IPS-15b (cell line): ENCODE results near the gene EIF4G1.

Source experiments
- H3K27me3 ChIP-seq: one replicate; pipeline ENCODE4 v1.6.1; 2013; ENCODE audit warnings: low read length; ENCODE audit not compliant: control insufficient read depth, insufficient read depth
- H3K36me3 ChIP-seq: one replicate; pipeline ENCODE4 v1.6.1; 2013; ENCODE audit warnings: low read length; ENCODE audit not compliant: control insufficient read depth, insufficient read depth
- H3K4me1 ChIP-seq: one replicate; pipeline ENCODE4 v1.6.1; 2013; ENCODE audit warnings: mild to moderate bottlenecking, low read length; ENCODE audit not compliant: control insufficient read depth, insufficient read depth
- H3K4me3 ChIP-seq: one replicate; pipeline ENCODE4 v1.5.1; 2013; ENCODE audit warnings: low read depth, low read length
- H3K9ac ChIP-seq: one replicate; pipeline ENCODE4 v1.6.1; 2013; ENCODE audit warnings: low read depth, mild to moderate bottlenecking, low read length
- H3K9me3 ChIP-seq: one replicate; pipeline ENCODE4 v1.6.1; 2013; ENCODE audit warnings: mild to moderate bottlenecking, low read length; ENCODE audit not compliant: control insufficient read depth, insufficient read depth

Gene EIF4G1

GRCh38 chr3:184362668-184363546 lies 48.5 kb downstream of the EIF4G1 start:
- peaks cover 15% of the 10 kb centered on the region for H3K4me1 ChIP-seq
- H3K4me3 ChIP-seq, result peak overlapping the region; percentile 95
- H3K36me3 ChIP-seq, result peaks cover 17% of the 10 kb centered on the region
- peaks cover 31% of the 10 kb centered on the region for H3K27me3 ChIP-seq
- H3K9ac ChIP-seq, result peak overlapping the region; percentile 88
- no peaks in the 10 kb centered on the region for H3K9me3 ChIP-seq

- Histone ChIP-seq H3K27me3 (no peaks in the 10 kb centered on the region), H3K36me3 (peaks cover 20% of the 10 kb centered on the region), H3K4me3 (no peak overlapping the region)
Measured at GRCh38 chr3:184366619-184367289, 52.3 kb downstream of the EIF4G1 start.

GRCh38 chr3:184368116-184368515 lies 53.7 kb downstream of the EIF4G1 start:
- H3K9me3 ChIP-seq, result no peaks in the 10 kb centered on the region
- no peak overlapping the region for H3K4me3 ChIP-seq
- no peaks in the 10 kb centered on the region for H3K27me3 ChIP-seq
- peaks cover 20% of the 10 kb centered on the region for H3K36me3 ChIP-seq
- H3K4me1 ChIP-seq, result peaks cover 4% of the 10 kb centered on the region
- no peak overlapping the region for H3K9ac ChIP-seq

More at GRCh38 chr3:184366619-184367289, 52.3 kb downstream of the EIF4G1 start:
- H3K9me3 ChIP-seq, result no peaks in the 10 kb centered on the region
- H3K4me1 ChIP-seq, result peaks cover 2% of the 10 kb centered on the region
- H3K9ac ChIP-seq, result no peak overlapping the region

GRCh38 chr3:184368586-184369183 lies 54.3 kb downstream of the EIF4G1 start:
- no peaks in the 10 kb centered on the region for H3K9me3 ChIP-seq
- peaks cover 4% of the 10 kb centered on the region for H3K4me1 ChIP-seq
- H3K27me3 ChIP-seq, result peaks cover 4% of the 10 kb centered on the region
- no peak overlapping the region for H3K4me3 ChIP-seq
- no peak overlapping the region for H3K9ac ChIP-seq
- H3K36me3 ChIP-seq, result peaks cover 20% of the 10 kb centered on the region

GRCh38 chr3:184371570-184372018 lies 57.2 kb downstream of the EIF4G1 start:
- H3K9ac ChIP-seq, result no peak overlapping the region
- peaks cover 14% of the 10 kb centered on the region for H3K27me3 ChIP-seq
- no peak overlapping the region for H3K4me3 ChIP-seq
- peaks cover 12% of the 10 kb centered on the region for H3K36me3 ChIP-seq
- H3K4me1 ChIP-seq, result peaks cover 4% of the 10 kb centered on the region
- H3K9me3 ChIP-seq, result no peaks in the 10 kb centered on the region

GRCh38 chr3:184372296-184372821 lies 58.0 kb downstream of the EIF4G1 start:
- H3K9me3 ChIP-seq, result no peaks in the 10 kb centered on the region
- peaks cover 19% of the 10 kb centered on the region for H3K27me3 ChIP-seq
- peaks cover 8% of the 10 kb centered on the region for H3K36me3 ChIP-seq
- H3K9ac ChIP-seq, result no peak overlapping the region
- no peak overlapping the region for H3K4me3 ChIP-seq
- peaks cover 4% of the 10 kb centered on the region for H3K4me1 ChIP-seq

- peaks cover 6% of the 10 kb centered on the region for H3K4me1 ChIP-seq
- no peaks in the 10 kb centered on the region for H3K9me3 ChIP-seq
- peaks cover 20% of the 10 kb centered on the region for H3K27me3 ChIP-seq
- H3K4me3 ChIP-seq, result no peak overlapping the region
- no peak overlapping the region for H3K9ac ChIP-seq
- peaks cover 7% of the 10 kb centered on the region for H3K36me3 ChIP-seq
Measured at GRCh38 chr3:184372911-184373310, 58.5 kb downstream of the EIF4G1 start.

GRCh38 chr3:184373422-184373821 lies 59.0 kb downstream of the EIF4G1 start:
- Histone ChIP-seq H3K9ac (no peak overlapping the region), H3K36me3 (peaks cover 1% of the 10 kb centered on the region), H3K4me1 (peaks cover 6% of the 10 kb centered on the region), H3K9me3 (no peaks in the 10 kb centered on the region), H3K27me3 (peaks cover 25% of the 10 kb centered on the region), H3K4me3 (no peak overlapping the region)

- no peaks in the 10 kb centered on the region for H3K36me3 ChIP-seq
- H3K9me3 ChIP-seq, result no peaks in the 10 kb centered on the region
- no peak overlapping the region for H3K9ac ChIP-seq
- H3K4me3 ChIP-seq, result no peak overlapping the region
- peaks cover 12% of the 10 kb centered on the region for H3K4me1 ChIP-seq
- peaks cover 40% of the 10 kb centered on the region for H3K27me3 ChIP-seq
Measured at GRCh38 chr3:184375747-184376461, 61.5 kb downstream of the EIF4G1 start.

GRCh38 chr3:184377374-184377773 lies 63.0 kb downstream of the EIF4G1 start:
- Histone ChIP-seq H3K4me3 (peak overlapping the region; percentile 3), H3K27me3 (peaks cover 55% of the 10 kb centered on the region)

GRCh38 chr3:184377882-184378445 lies 63.6 kb downstream of the EIF4G1 start, which contains the start of gene THPO:
Gene THPO, minus strand, starts transcription at chr3:184378207. Its CDS starts 1,948 bp downstream, at chr3:184376259.
- no peaks in the 10 kb centered on the region for H3K9me3 ChIP-seq
- peaks cover 60% of the 10 kb centered on the region for H3K27me3 ChIP-seq
- H3K9ac ChIP-seq, result no peak within 1 kb of the TSS
- H3K4me1 ChIP-seq, result peaks cover 8% of the 10 kb centered on the region
- no peaks in the 10 kb centered on the region for H3K36me3 ChIP-seq
- H3K4me3 ChIP-seq, result peak within 1 kb of the TSS; percentile 16

More at GRCh38 chr3:184377374-184377773, 63.0 kb downstream of the EIF4G1 start:
- peaks cover 8% of the 10 kb centered on the region for H3K4me1 ChIP-seq
- no peak overlapping the region for H3K9ac ChIP-seq
- H3K9me3 ChIP-seq, result no peaks in the 10 kb centered on the region
- H3K36me3 ChIP-seq, result no peaks in the 10 kb centered on the region
